ENCODE data around the gene COG2.
A peak's percentile ranks its signal among the peaks of the same experiment; 100 is the strongest.
"Not testable (repeated sequence)": the region's sequence is repeated elsewhere in the genome, so short reads cannot be mapped to it uniquely, and the experiment has no call there.

The COG2 gene

GRCh38 chr1:230703679-230704385, 61.6 kb downstream of the COG2 start:
- DNase-seq: no peak

DNA sequence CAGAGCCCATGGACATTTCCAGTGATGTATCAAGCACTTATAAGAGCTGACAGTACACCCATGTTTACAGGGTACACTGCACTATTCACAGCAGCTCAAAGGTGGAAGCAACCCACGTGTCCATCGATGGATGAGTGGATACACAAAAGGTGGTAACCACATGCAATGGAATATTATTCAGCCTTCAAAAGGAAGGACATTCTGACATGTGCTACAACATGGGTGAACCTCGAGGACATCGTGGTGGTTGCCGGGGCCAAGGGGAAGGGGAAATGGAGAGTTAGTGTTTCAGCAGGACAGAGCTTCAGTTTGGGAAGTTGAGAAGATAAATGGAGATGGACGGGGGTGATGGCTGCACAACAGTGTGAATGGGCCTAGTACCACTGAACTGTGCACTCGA, 62.5 kb downstream of the COG2 start:
- no peak for DNase-seq

DNA sequence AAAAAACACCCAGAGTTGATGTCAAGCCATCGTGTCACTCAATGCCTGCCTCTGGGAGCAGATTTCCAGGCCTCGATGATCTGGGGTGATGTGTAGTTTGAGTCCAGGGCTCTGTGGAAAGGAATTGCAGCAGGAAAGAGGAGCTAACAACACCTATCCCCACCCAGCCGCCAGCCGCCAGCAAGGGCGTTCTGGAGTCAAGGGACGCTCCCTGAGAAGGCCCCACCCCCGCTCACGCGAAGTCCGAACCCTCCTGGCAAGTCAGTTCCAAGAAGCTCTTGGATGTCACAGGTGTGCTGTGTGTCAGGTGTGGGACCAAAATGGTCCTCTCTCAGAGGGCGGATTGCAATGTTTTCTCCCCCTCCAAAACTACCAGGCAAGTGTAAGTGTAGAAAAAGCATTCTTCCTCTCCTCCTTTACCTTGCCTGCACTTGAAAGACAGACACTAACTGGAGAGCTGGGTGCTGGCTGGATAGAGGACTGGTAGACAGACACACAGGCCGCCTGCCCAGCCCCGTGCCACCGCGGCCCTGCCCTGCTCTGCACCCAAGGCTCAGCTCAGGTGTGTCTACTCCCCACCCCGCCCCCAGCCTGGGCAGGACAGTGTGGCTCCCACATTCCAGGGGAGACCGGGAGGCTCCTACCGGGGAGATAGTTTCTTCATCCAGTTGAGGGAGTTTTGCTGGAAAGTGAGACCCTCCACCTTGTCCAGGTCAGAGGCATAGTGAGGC, 63.2 kb downstream of the COG2 start:
- DNase-seq: no peak

GRCh38 chr1:230706020-230706699, 63.9 kb downstream of the COG2 start:
- no peak for DNase-seq

DNA sequence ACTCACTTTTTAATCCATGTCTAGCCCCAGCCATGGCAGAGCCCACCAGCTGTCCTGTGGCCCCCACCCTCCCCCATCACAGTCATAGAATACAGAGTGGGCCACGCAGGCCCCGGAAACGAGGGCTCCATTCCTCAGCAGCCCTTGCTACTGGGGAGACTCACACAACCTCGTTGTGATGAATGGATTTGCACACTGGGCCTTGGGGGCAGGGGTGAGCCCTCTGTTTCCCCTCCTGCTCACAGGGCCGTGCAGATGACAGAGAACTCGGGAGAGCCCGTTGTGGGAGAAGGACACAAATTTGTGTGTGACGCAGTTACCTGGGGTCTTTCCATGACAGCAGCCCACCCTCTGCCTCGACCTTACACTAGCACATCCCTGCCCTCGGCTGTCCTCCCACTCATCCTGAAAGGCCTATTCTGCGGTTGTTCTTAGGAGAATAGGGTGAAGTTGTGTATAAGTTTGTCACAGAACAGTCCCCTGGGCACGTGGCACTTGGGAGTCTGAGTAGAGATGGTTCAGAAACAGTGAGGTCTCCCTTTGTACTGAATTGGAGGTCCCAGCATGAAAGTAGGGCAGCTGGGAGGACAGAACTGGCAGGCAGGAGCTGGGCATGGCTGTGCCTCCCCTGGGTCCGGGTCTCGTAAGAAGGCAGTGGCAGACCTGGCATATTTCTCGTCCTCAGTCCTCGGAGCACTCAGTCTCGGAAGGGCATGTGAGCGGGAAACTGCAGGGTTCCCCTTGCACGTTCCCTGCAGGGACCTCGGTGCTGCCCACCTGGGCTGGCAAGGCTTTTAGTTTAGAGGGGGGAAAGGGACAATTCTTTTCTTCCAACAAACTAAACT, 64.8 kb downstream of the COG2 start:
- DNase-seq: no peak

DNA sequence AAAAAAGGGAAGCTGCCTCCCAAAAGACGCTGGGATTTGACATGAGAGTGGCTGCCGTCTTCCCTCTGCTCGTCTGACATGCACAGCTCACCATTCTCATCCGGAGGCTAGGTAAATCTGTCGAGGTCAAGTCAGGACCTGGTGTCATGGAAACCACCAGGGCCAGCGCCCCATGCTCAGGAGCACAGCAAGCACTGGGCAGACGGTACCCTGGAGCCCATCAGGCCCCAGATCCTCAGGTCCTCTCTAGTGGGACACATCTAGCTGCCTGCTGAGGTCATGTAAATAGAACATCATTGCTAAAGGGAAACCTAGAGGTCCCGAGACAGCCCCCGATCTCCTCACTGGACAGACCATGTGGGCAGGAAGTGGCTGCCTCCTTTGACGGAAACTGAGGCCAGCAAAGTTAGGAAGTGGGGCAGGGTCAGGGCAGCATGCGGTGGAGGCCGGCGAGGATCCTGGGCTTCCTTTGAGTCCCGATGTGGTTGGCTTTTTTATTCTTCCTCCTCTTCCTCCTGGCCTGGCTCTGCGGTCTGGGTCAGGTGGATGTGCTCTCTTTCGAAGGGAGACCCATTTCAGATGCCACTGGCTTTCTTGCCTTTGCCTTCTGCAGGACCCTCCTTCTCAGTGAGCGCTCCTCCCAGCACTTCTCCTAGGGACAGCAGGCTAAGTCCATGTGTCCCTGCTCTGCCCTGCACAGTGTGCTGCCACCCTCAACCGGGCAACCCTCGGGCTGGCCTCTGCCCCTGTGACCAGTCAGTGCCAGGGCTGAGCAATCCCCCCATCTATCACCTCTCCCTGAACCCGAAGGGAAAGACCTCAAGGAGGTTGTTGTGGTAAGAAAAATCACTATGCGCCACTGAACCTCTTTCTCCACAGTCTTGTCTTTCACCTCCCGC, 65.7 kb downstream of the COG2 start:
- DNase-seq: no peak

- peak; percentile 32 for DNase-seq
Observed at GRCh38 chr1:230708631-230709580, 66.6 kb downstream of the COG2 start.

GRCh38 chr1:230709619-230710542, 67.6 kb downstream of the COG2 start:
- DNase-seq: no peak

- DNase-seq: no peak
Observed at GRCh38 chr1:230710543-230710904, 68.2 kb downstream of the COG2 start.

DNA sequence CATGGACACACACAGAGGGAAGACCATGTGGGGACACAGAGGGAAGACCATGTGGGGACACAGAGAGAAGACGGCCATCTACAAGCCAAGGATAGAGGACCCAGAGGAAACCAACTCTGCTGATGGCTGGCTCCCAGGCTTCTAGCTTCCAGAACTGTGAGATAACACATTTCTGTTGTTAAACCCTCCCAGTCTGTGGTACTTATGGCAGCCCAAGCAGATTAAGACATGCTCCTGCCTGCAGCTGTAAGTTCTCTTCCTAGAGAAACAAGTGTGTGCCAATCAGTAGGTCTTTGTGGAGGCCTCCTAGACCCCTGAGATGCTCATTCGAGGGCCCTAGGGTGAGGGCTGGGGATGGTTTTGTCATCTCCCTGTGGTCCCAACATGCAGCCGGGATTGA, 69.0 kb downstream of the COG2 start:
- no peak for DNase-seq

DNA sequence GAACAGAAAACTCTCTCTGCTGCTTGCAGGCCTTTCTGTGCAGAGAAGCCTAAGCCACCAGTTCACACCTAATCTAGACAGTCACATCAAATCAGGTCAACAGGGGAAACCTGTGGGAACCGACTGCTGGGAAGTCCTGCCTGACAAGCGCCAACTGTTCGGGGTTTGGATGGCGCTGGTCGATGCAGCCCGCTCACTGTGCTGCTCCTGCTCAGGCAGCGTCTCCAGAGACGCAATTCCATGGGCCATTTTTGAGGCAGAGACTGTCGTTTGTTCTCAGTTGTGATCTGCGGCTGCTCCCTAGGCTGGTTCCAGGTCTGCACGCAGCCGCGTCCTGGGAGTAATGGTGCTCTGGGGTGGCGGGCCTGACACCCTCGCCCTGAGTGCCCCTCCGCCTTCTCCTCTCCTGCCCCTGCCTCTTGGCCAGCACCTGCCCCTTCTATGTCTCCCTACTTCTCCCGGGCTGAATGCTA, 70.2 kb downstream of the COG2 start:
- no peak for DNase-seq

- DNase-seq: no peak
Observed at GRCh38 chr1:230713138-230713537, 70.9 kb downstream of the COG2 start.

DNA sequence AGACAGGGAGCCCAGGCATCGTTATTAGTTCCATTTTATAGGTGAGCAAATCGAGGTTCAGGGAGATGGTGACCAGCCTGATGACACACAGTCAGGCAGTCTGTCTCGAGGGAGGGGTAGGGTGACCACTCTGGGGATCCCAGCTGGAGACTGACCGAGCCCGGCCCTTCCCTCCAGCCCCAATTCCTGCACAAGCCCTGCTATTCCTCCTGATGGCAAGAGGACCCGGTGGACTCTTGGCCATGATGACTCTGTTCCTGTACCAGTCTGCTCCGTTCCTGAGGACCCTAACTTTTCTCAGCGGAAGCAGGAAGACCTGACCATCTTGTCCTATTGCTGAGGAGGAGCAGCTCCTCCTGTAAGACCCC, 71.2 kb downstream of the COG2 start:
- DNase-seq: no peak

- DNase-seq: no peak
Observed at GRCh38 chr1:230713915-230714764, 71.9 kb downstream of the COG2 start, which contains the start of gene AGT. AGT (minus strand) TSS chr1:230714122; CDS start chr1:230710823, 3,299 bp downstream.

- no peak for DNase-seq
Observed at GRCh38 chr1:230715510-230715909, 73.2 kb downstream of the COG2 start.

DNA sequence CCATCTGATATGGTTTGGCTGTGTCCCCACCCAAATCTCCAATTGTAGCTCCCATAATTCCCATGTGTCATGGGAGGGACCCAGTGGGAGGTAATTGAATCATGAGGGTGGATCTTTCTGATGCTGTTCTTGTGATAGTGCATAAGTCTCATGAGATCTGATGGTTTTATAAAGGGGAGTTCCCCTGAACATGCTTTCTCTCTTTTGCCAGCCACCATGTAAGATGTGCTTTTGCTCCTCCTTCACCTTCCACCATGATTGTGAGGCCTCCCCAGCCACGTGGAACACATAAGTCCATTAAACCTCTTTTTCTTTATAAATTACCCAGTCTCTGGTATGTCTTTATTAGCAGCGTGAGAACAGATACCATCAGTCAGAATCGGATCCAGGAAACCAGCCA, 74.2 kb downstream of the COG2 start:
- DNase-seq: not testable (repeated sequence)

GRCh38 chr1:230717251-230717650, 75.0 kb downstream of the COG2 start:
- DNase-seq: no peak

GRCh38 chr1:230721849-230722522, 79.7 kb downstream of the COG2 start:
- not testable (repeated sequence) for DNase-seq
